Keratinocyte (primary cell): ENCODE measurements around the gene TMEM9B. TPM values are rescaled to one million over a fixed set of nuclear protein-coding genes. Genes with fewer than 3 reads are reported as not detected.

Experiments
- DNase-seq: peaks from one replicate; pipeline ENCODE4 v3.0.0-alpha.2; 2011; ENCODE audit warnings: low read depth, missing footprints, low spot score
- FAIRE-seq: peaks from 2 replicates; lab custom pipeline; 2011; peaks lifted over from hg19 to GRCh38; lab: Jason Lieb, UNC
- H2AFZ ChIP-seq: 2 replicates; pipeline ENCODE4 v1.6.0; 2012; ENCODE audit warnings: low read length, control low read depth, inconsistent platforms; ENCODE audit not compliant: control insufficient read depth
- H3K27ac ChIP-seq: 2 replicates; pipeline ENCODE4 v1.5.1; 2011; ENCODE audit warnings: low read length; ENCODE audit not compliant: control insufficient read depth, insufficient read depth
- H3K27me3 ChIP-seq: 3 replicates; pipeline ENCODE4 v1.6.0; 2011; ENCODE audit warnings: low read length; ENCODE audit not compliant: control insufficient read depth, insufficient read depth; ENCODE audit errors: extremely low read depth
- H3K36me3 ChIP-seq, 2 experiments: 2 replicates in 1 of 2; 3 replicates in 1 of 2; pipeline ENCODE4 v1.5.1; 2011; ENCODE audit warnings: low read length in 2 of 2, mild to moderate bottlenecking in 1 of 2; ENCODE audit not compliant: control insufficient read depth in 2 of 2, insufficient read depth in 2 of 2; ENCODE audit errors: extremely low read depth in 1 of 2
- H3K4me1 ChIP-seq: 3 replicates; pipeline ENCODE4 v1.5.1; 2011; ENCODE audit warnings: low read length; ENCODE audit not compliant: control insufficient read depth, insufficient read depth; ENCODE audit errors: extremely low read depth
- H3K4me2 ChIP-seq: 3 replicates; pipeline ENCODE4 v1.6.0; 2011; ENCODE audit warnings: low read depth, low read length; ENCODE audit not compliant: control insufficient read depth, insufficient read depth; ENCODE audit errors: extremely low read depth
- H3K4me3 ChIP-seq, 3 experiments: fragments of 200-600 bp in 1 of 3; sonication (generic) in 1 of 3; 2 replicates in 2 of 3; 3 replicates in 1 of 3; pipeline ENCODE4 v1.5.1; 2011 to 2016; ENCODE audit warnings: low read length in 3 of 3, mild to moderate bottlenecking in 3 of 3, control low read depth in 2 of 3, inconsistent platforms in 1 of 3, low read depth in 1 of 3, mixed read lengths in 1 of 3, mixed run types in 1 of 3, moderate library complexity in 1 of 3; ENCODE audit not compliant: control insufficient read depth in 2 of 3, insufficient read depth in 2 of 3; ENCODE audit errors: extremely low read depth in 1 of 3
- H3K79me2 ChIP-seq: 2 replicates; pipeline ENCODE4 v1.6.0; 2012; ENCODE audit warnings: low read length; ENCODE audit not compliant: control insufficient read depth, insufficient read depth
- H3K9ac ChIP-seq: 3 replicates; pipeline ENCODE4 v1.6.0; 2011; ENCODE audit warnings: low read length; ENCODE audit not compliant: control insufficient read depth, insufficient read depth; ENCODE audit errors: extremely low read depth
- H3K9me1 ChIP-seq: 3 replicates; pipeline ENCODE4 v1.6.0; 2011; ENCODE audit warnings: low read length; ENCODE audit not compliant: control insufficient read depth, insufficient read depth; ENCODE audit errors: extremely low read depth
- H3K9me3 ChIP-seq: 2 replicates; pipeline ENCODE4 v1.5.1; 2012; ENCODE audit warnings: low read depth, low read length; ENCODE audit not compliant: control insufficient read depth
- H4K20me1 ChIP-seq: 3 replicates; pipeline ENCODE4 v1.6.0; 2011; ENCODE audit warnings: low read length; ENCODE audit not compliant: control insufficient read depth, insufficient read depth; ENCODE audit errors: extremely low read depth
- CTCF ChIP-seq, 3 experiments: IDR thresholded peaks in 1 of 3; conservative IDR thresholded peaks in 1 of 3; optimal IDR thresholded peaks in 1 of 3; 2 replicates in 2 of 3; 3 replicates in 1 of 3; pipeline versions ENCODE3 to v1.5.1; 2011; ENCODE audit warnings: low read length in 3 of 3, mild to moderate bottlenecking in 3 of 3, moderate library complexity in 2 of 3, control low read depth in 1 of 3, inconsistent platforms in 1 of 3; ENCODE audit not compliant: insufficient read depth in 2 of 3; ENCODE audit errors: extremely low read depth in 1 of 3
- EZH2 ChIP-seq: IDR thresholded peaks from one replicate; pipeline ENCODE4 v1.6.1; 2012; ENCODE audit warnings: inconsistent platforms, mild to moderate bottlenecking, low read length, moderate library complexity
- dilution Hi-C: fragments of 300-500 bp; cut with MboI; formaldehyde crosslinking; loops from one replicate; pipeline ENCODE4 v1.7.0; 2020; ENCODE audit warnings: low sequenced_read_pairs; ENCODE audit not compliant: extremely low pct_ligation_motif_present
- polyA plus RNA-seq, 5 experiments: library from polyadenylated mRNA; depleted of rRNA in 3 of 5; stranded (reverse) in 3 of 5; stranded (forward) in 1 of 5; unstranded in 1 of 5; fragments of >200 nt; gene quantifications; 1 replicate in 1 of 5; 2 replicates in 3 of 5; 3 replicates in 1 of 5; pipeline versions ENCODE4 v1.2.1 to v1.2.3, GENCODE V29; 2011 to 2012; ENCODE audit warnings: missing spikeins in 2 of 5, low read depth in 1 of 5, low replicate concordance in 1 of 5

TMEM9B gene
- polyA plus RNA-seq, 1 donor (not counting 4 experiments of a cell fraction or from before 2014, with no cell fraction given), result 60.8 TPM

- H3K4me3 ChIP-seq, result no peak overlapping the region
- no peak overlapping the region for H3K27ac ChIP-seq
- H3K9me1 ChIP-seq, result no peaks in the 10 kb centered on the region
- H3K36me3 ChIP-seq, result no peaks in the 10 kb centered on the region
- FAIRE-seq (no peak), DNase-seq (no peak)
- H3K4me2 ChIP-seq, result no peak overlapping the region
- dilution Hi-C loops, result no loop called here
- no peaks in the 10 kb centered on the region for H3K9me3 ChIP-seq
- H4K20me1 ChIP-seq, result no peaks in the 10 kb centered on the region
- no peaks in the 10 kb centered on the region for H3K79me2 ChIP-seq
- H3K27me3 ChIP-seq, result peaks cover 42% of the 10 kb centered on the region
- no peak overlapping the region for H3K9ac ChIP-seq
- H3K4me1 ChIP-seq, result peaks cover under 1% of the 10 kb centered on the region
- H2AFZ ChIP-seq, result no peak overlapping the region
- TF ChIP-seq EZH2 (no peak), CTCF (optimal IDR thresholded peaks at IDR 0.05 in 1 of 3, IDR thresholded peaks at IDR 0.05 in 1 of 3, conservative IDR thresholded peaks at IDR 0.05 in 1 of 3; ENCODE audit: extremely low read depth in 1 of 3, insufficient read depth in 2 of 3, low read length in 3 of 3) (no peak)
Measured at GRCh38 chr11:9008661-9009060, 44.4 kb upstream of the TMEM9B start.

GRCh38 chr11:9008011-9008550 lies 43.8 kb upstream of the TMEM9B start:
- no peaks in the 10 kb centered on the region for H3K9me3 ChIP-seq
- no peaks in the 10 kb centered on the region for H4K20me1 ChIP-seq
- H3K9ac ChIP-seq, result no peak overlapping the region
- DNase-seq (no peak), FAIRE-seq (no peak)
- H3K79me2 ChIP-seq, result no peaks in the 10 kb centered on the region
- H2AFZ ChIP-seq, result no peak overlapping the region
- H3K27me3 ChIP-seq, result peaks cover 48% of the 10 kb centered on the region
- no peaks in the 10 kb centered on the region for H3K36me3 ChIP-seq
- H3K9me1 ChIP-seq, result no peaks in the 10 kb centered on the region
- peaks cover 7% of the 10 kb centered on the region for H3K4me1 ChIP-seq
- H3K4me2 ChIP-seq, result no peak overlapping the region
- no peak for TF ChIP-seq CTCF (optimal IDR thresholded peaks at IDR 0.05 in 1 of 3, IDR thresholded peaks at IDR 0.05 in 1 of 3, conservative IDR thresholded peaks at IDR 0.05 in 1 of 3; ENCODE audit: extremely low read depth in 1 of 3, insufficient read depth in 2 of 3, low read length in 3 of 3)
- TF ChIP-seq EZH2, result no peak
- dilution Hi-C loops, result no loop called here
- H3K4me3 ChIP-seq, result no peak overlapping the region
- H3K27ac ChIP-seq, result no peak overlapping the region
